Coronary artery (tissue), 2 donors: ENCODE measurements around the gene PLSCR3.

Experiments used
- DNase-seq: peaks from one replicate; pipeline ENCODE4 v3.0.0-alpha.2; 2017; ENCODE audit warnings: low spot score
- H3K27ac ChIP-seq, 2 donors: fragments of 200-600 bp; sonication (generic); one replicate each; pipeline ENCODE4 v1.5.1; 2016 to 2019
- H3K4me3 ChIP-seq: fragments of 200-600 bp; sonication (generic); 2 replicates; pipeline ENCODE4 v1.5.1; 2016; ENCODE audit warnings: mild to moderate bottlenecking, moderate library complexity
- CTCF ChIP-seq: fragments of 200-600 bp; sonication (generic); IDR thresholded peaks from one replicate; pipeline ENCODE4 v1.5.1; 2019; ENCODE audit warnings: antibody characterized with exemption

Gene PLSCR3

GRCh38 chr17:7417056-7417655, 22.8 kb upstream of the PLSCR3 start:
- no peak overlapping the region for H3K4me3 ChIP-seq
- no peak overlapping the region for H3K27ac ChIP-seq
- TF ChIP-seq CTCF, result no peak
- no peak for DNase-seq

- Histone ChIP-seq H3K27ac (no peak overlapping the region), H3K4me3 (no peak overlapping the region)
- TF ChIP-seq CTCF, result no peak
- DNase-seq, result no peak
Measured at GRCh38 chr17:7416323-7416722, 22.0 kb upstream of the PLSCR3 start.

- Histone ChIP-seq H3K4me3 (no peak overlapping the region), H3K27ac (no peak overlapping the region)
- TF ChIP-seq CTCF, result no peak
- DNase-seq, result no peak
Measured at GRCh38 chr17:7415784-7416183, 21.5 kb upstream of the PLSCR3 start.

- TF ChIP-seq CTCF, result no peak
- no peak for DNase-seq
- H3K27ac ChIP-seq, result no peak overlapping the region
- no peak overlapping the region for H3K4me3 ChIP-seq
Measured at GRCh38 chr17:7414837-7415236, 20.5 kb upstream of the PLSCR3 start.

- DNase-seq, result no peak
- H3K4me3 ChIP-seq, result no peak overlapping the region
- peak overlapping the region in 1 of 2 donors; percentile 16 for H3K27ac ChIP-seq
- no peak for TF ChIP-seq CTCF
Measured at GRCh38 chr17:7413346-7413985, 19.1 kb upstream of the PLSCR3 start.

- TF ChIP-seq CTCF, result no peak
- no peak overlapping the region for H3K27ac ChIP-seq
- no peak for DNase-seq
- H3K4me3 ChIP-seq, result no peak overlapping the region
Measured at GRCh38 chr17:7411427-7411750, 17.1 kb upstream of the PLSCR3 start.
